ENCODE measurements around the gene DKK1.

Gene DKK1, protein sequence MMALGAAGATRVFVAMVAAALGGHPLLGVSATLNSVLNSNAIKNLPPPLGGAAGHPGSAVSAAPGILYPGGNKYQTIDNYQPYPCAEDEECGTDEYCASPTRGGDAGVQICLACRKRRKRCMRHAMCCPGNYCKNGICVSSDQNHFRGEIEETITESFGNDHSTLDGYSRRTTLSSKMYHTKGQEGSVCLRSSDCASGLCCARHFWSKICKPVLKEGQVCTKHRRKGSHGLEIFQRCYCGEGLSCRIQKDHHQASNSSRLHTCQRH

DNA sequence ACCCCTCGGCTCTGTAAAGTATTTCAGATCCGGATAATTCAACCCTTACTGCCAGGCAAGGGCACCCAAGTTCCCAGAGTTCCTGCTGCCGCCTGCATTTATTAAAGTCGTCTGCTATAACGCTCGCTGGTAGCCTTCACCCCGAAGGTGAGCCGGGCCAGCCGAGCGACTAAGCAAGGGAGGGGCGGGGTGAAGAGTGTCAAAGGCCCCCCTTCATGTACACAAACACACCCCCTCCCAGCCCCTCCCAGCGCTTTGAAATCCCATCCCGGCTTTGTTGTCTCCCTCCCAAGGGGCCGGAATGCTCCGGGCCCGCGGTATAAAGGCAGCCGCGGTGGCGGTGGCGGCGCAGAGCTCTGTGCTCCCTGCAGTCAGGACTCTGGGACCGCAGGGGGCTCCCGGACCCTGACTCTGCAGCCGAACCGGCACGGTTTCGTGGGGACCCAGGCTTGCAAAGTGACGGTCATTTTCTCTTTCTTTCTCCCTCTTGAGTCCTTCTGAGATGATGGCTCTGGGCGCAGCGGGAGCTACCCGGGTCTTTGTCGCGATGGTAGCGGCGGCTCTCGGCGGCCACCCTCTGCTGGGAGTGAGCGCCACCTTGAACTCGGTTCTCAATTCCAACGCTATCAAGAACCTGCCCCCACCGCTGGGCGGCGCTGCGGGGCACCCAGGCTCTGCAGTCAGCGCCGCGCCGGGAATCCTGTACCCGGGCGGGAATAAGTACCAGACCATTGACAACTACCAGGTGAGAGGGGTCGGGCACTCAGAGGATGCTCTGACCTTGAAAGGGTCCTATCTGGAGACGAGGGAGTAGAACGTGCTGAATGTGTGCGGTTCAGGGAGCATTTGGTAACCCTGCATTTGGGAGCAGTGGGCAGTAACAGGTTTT lies at the start of gene DKK1:
Gene DKK1, plus strand, starts transcription at position 349 of the 889 bp plus-strand sequence. Its CDS starts 154 bp downstream, at position 503.
- DNase-seq (ENCODE audit: low read depth in 2 of 2, low spot score in 1 of 2), result no peak

- DNase-seq (ENCODE audit: low read depth in 2 of 2, low spot score in 1 of 2), result no peak
Measured at GRCh38 chr10:52265131-52265926, 48.8 kb upstream of the DKK1 start.

GRCh38 chr10:52266858-52267257 lies 47.2 kb upstream of the DKK1 start:
- DNase-seq (ENCODE audit: low read depth in 2 of 2, low spot score in 1 of 2), result no peak

GRCh38 chr10:52268790-52269189 lies 45.3 kb upstream of the DKK1 start:
- DNase-seq (ENCODE audit: low read depth in 2 of 2, low spot score in 1 of 2), result no peak

DNA sequence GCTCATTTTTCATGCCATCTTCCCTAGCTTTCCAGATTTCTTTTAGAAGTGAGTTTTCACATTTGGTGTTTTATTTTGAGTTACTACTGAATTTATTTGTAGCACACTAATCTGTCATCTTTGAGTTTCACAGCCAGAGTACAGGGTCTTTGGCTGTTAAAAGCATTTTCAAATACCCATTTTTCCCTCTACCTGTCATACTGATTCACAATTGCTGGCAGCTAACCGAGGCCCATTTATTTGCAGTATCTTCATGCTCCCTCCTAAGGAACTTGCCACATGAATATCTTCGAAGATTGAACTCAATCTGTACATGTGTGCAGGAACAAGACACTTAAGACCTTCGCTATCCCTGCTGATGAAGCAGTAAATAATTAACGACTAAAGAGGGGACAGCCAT lies 44.8 kb upstream of the DKK1 start:
- DNase-seq (ENCODE audit: low read depth in 2 of 2, low spot score in 1 of 2), result no peak

- no peak for DNase-seq (ENCODE audit: low read depth in 2 of 2, low spot score in 1 of 2)
Measured at GRCh38 chr10:52276163-52276562, 37.9 kb upstream of the DKK1 start.

DNA sequence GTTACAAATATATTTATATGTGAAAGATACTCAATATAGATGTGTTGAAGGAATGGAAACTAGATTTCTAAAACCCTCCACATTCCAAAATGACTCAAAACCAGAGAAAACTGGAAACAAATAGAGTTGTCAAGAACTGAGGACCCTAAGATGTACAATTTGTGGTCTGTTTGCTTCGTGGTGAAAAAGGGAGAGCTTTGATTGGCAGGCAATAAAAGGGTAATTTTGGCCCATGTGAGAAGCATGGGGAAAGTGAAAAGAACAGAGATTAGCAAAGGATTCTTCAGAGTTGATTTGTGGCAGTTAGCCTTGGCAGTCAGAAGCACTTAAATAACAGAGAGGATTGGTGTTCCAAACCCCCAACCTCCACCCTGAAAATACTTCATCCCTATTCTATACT lies 37.1 kb upstream of the DKK1 start:
- DNase-seq (ENCODE audit: low read depth in 2 of 2, low spot score in 1 of 2), result no peak

DNA sequence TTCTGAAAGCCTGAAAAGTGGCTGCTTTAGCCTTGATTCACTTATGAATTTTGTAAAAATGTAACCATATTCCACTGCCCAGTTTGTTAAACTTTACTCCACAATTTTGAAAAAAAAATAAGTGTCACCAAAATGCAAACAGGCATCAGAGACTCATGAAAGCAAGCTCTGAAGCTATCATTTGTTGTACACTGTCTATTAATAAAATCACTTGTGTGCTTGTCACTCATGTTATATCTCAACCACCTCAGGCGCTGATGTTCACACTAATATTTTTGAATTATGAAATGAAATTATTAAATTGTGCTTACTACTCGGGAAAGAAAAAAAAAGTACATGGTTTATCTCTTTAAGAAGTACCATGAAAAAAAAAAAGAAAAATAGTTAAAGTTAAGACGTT lies 34.5 kb upstream of the DKK1 start:
- no peak for DNase-seq (ENCODE audit: low read depth in 2 of 2, low spot score in 1 of 2)

DNA sequence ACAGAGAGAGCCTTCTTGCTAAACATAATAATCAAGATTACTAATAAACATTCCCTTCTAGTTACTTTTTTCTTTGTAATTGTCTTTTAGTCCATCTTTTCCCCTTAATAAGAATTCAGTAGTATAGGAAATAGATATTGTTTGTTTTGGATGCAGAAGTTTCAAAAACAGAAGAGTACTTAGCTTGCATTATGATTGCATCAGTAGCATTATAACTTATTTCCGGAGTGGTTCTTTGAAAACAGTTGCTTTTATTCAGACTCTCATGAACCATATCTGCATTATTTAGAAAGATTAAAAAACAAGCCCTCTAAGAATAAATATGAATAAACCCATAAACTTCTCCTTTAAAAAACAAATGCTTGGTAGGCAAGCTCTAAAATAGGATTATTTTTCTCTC lies 34.0 kb upstream of the DKK1 start:
- no peak for DNase-seq (ENCODE audit: low read depth in 2 of 2, low spot score in 1 of 2)

- DNase-seq (ENCODE audit: low read depth in 2 of 2, low spot score in 1 of 2), result no peak
Measured at GRCh38 chr10:52283174-52283573, 30.9 kb upstream of the DKK1 start.

DNA sequence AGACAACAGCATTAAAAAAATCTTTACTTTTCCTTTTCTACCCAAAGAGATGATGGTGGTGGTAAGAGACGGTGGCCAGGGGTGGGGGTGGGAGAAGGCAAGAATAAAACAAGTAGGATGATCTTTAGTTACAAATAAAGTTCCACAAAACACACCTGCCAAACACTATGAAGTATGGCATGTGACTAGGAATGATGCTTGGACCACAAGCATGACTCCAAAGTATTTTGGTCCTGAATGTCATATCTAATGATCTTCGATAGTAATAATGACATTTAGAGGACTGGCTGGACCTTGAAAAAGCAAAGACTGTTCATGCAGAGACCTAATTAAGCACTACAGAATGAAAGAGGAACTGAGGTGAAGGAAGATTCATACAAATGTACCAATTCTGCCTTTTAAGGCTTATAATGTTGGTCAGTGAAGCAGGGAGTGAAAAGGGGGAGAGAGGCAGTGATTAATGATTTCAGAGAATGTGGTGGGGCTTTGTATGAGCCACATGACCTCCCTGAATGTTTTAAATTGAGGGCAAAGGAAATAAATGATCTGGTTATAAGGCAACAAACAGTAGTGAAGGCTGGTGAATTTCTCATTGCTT lies 29.6 kb upstream of the DKK1 start:
- DNase-seq (ENCODE audit: low read depth in 2 of 2, low spot score in 1 of 2), result no peak

- DNase-seq (ENCODE audit: low read depth in 2 of 2, low spot score in 1 of 2), result no peak
Measured at GRCh38 chr10:52287866-52288265, 26.2 kb upstream of the DKK1 start.

DNA sequence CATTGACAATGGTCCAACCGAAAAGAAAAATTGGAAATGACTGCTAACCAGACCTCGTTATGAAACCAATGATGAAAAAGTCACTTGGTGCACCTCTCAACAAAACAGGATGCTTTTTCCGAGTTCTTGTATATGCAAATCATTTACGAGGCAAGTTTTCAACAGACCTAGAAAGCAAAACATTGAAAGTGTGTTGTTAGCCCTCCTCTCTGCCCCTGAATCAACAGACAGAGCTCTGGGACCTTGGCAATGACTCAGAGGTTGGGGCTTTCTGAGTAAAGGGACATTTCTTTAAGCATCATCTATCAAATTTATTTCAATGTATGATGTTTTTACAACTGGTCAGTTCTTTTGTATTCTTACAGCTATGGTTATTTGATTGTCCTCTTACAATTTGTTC lies 16.3 kb upstream of the DKK1 start:
- DNase-seq (ENCODE audit: low read depth in 2 of 2, low spot score in 1 of 2), result no peak

- DNase-seq (ENCODE audit: low read depth in 2 of 2, low spot score in 1 of 2), result no peak
Measured at GRCh38 chr10:52300599-52301277, 13.3 kb upstream of the DKK1 start.

GRCh38 chr10:52308251-52309031 lies 5.6 kb upstream of the DKK1 start:
- no peak for DNase-seq (ENCODE audit: low read depth in 2 of 2, low spot score in 1 of 2)

DNA sequence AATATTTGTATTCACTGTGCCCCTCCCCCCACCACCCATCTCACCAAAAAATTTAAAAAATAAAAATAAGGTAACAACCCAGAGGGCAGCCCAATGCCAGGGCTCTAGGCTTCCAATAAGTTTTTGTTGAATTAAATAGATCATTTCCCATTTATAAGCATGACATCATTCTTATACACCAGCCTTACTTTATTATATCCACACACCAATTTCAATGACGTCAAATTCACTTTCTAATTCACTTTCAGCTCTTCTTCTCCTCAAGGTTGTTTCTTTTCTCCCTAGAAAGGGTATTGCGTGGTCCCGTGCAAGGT lies 1.2 kb upstream of the DKK1 start:
- DNase-seq (ENCODE audit: low read depth in 2 of 2, low spot score in 1 of 2), result no peak

DNA sequence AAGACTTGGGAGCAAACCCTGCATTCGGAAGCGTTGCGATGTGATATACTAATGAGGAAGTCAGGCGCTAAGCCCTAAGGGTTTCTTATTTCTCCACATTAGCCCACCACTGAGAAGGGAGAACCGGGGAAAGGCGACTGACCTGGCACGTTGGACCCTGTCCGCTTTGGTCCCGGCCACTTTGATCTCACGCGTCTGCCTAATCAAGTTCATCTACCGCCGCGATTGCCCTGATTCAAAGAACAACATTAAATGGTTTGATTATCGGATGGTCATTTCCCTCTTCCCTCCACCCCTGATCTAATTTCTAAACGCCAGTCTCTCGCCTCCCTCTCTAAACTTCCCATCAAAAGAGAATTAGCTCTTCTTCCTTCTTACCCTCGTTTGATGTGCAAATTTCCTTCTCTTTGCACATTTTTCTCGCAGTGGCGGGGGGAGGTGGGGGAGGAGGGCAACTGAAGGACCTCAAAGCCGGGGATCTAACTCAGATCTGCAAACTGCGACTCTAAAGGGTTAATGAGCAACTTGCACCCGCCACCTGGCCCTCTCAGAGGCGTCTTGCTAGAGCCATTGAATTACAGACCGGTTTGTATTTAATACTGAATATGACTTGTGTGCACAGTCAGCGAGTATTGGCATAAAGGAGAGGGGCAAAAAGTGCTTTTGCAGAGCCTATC lies 687 bp upstream of the DKK1 start:
- DNase-seq (ENCODE audit: low read depth in 2 of 2, low spot score in 1 of 2), result no peak

GRCh38 chr10:52314822-52315552 lies 906 bp downstream of the DKK1 start:
- DNase-seq (ENCODE audit: low read depth in 2 of 2, low spot score in 1 of 2), result no peak

GRCh38 chr10:52316001-52316400 lies 1.9 kb downstream of the DKK1 start:
- no peak for DNase-seq (ENCODE audit: low read depth in 2 of 2, low spot score in 1 of 2)

All from stimulated activated CD8-positive, alpha-beta memory T cell treated with anti-CD3 and anti-CD28 coated beads, Interleukin-4, amount 100 ng/mL, for 4 hours (primary cell).